H9 (cell line): ENCODE data around the gene CA9. TPM values are rescaled to one million over a fixed set of nuclear protein-coding genes. Genes with fewer than 3 reads are reported as not detected.

ENCODE experiments used
- DNase-seq: peaks from one replicate; pipeline ENCODE4 v3.0.0-alpha.2; 2017
- H2AFZ ChIP-seq: one replicate; pipeline ENCODE4 v1.6.1; 2013; ENCODE audit warnings: mild to moderate bottlenecking, low read length, control low read depth, moderate library complexity
- H2AK5ac ChIP-seq: 2 replicates; pipeline ENCODE4 v1.6.1; 2013; ENCODE audit warnings: low read length, control low read depth, mixed read lengths; ENCODE audit not compliant: insufficient read length
- H2BK120ac ChIP-seq: one replicate; pipeline ENCODE4 v1.6.1; 2013; ENCODE audit warnings: low read depth, mild to moderate bottlenecking, low read length, control low read depth, inconsistent platforms; ENCODE audit not compliant: poor library complexity, severe bottlenecking
- H2BK12ac ChIP-seq: 2 replicates; pipeline ENCODE4 v1.6.1; 2013; ENCODE audit warnings: low read length, control low read depth, mixed read lengths, low read depth; ENCODE audit not compliant: insufficient read length
- H2BK15ac ChIP-seq: 2 replicates; pipeline ENCODE4 v1.6.1; 2013; ENCODE audit warnings: low read depth, low read length, control low read depth
- H2BK20ac ChIP-seq: one replicate; pipeline ENCODE4 v1.6.1; 2013; ENCODE audit warnings: low read depth, mild to moderate bottlenecking, low read length, control low read depth, inconsistent platforms; ENCODE audit not compliant: poor library complexity, severe bottlenecking
- H2BK5ac ChIP-seq: 2 replicates; pipeline ENCODE4 v1.6.1; 2013; ENCODE audit warnings: low read length, control low read depth, mixed read lengths; ENCODE audit not compliant: insufficient read length
- H3K14ac ChIP-seq: 2 replicates; pipeline ENCODE4 v1.6.1; 2013; ENCODE audit warnings: low read length, control low read depth; ENCODE audit not compliant: insufficient read depth
- H3K18ac ChIP-seq: 2 replicates; pipeline ENCODE4 v1.6.1; 2013; ENCODE audit warnings: low read depth, mild to moderate bottlenecking, mixed read lengths, low read length, control low read depth; ENCODE audit not compliant: insufficient read length
- H3K23ac ChIP-seq: 2 replicates; pipeline ENCODE4 v1.6.1; 2013; ENCODE audit warnings: low read length, control low read depth, mixed read lengths, low read depth; ENCODE audit not compliant: insufficient read length
- H3K23me2 ChIP-seq: 2 replicates; pipeline ENCODE4 v1.6.1; 2013; ENCODE audit warnings: low read depth, mild to moderate bottlenecking, mixed read lengths, low read length, control low read depth; ENCODE audit not compliant: insufficient read length, poor library complexity, severe bottlenecking
- H3K27ac ChIP-seq: 2 replicates; pipeline ENCODE4 v1.5.1; 2013; ENCODE audit warnings: low read length, control low read depth, mixed read lengths, low read depth; ENCODE audit not compliant: insufficient read length
- H3K27me3 ChIP-seq: 2 replicates; pipeline ENCODE4 v1.6.1; 2013; ENCODE audit warnings: low read length, control low read depth, inconsistent platforms; ENCODE audit not compliant: insufficient read depth
- H3K4ac ChIP-seq: 2 replicates; pipeline ENCODE4 v1.6.1; 2013; ENCODE audit warnings: low read depth, mild to moderate bottlenecking, control low read depth, inconsistent platforms, low read length, moderate library complexity
- H3K4me1 ChIP-seq: 2 replicates; pipeline ENCODE4 v1.6.1; 2013; ENCODE audit warnings: low read length, control low read depth, inconsistent platforms; ENCODE audit not compliant: insufficient read depth
- H3K4me2 ChIP-seq: 2 replicates; pipeline ENCODE4 v1.6.1; 2013; ENCODE audit warnings: low read length, control low read depth, mixed read lengths; ENCODE audit not compliant: insufficient read length, insufficient read depth
- H3K56ac ChIP-seq: 2 replicates; pipeline ENCODE4 v1.6.1; 2013; ENCODE audit warnings: low read depth, mild to moderate bottlenecking, mixed read lengths, low read length, control low read depth; ENCODE audit not compliant: insufficient read length
- H3K79me1 ChIP-seq: 2 replicates; pipeline ENCODE4 v1.6.1; 2013; ENCODE audit warnings: low read depth, mild to moderate bottlenecking, moderate library complexity, low read length, control low read depth, inconsistent platforms; ENCODE audit not compliant: insufficient read depth, poor library complexity, severe bottlenecking
- H3K79me2 ChIP-seq: 2 replicates; pipeline ENCODE4 v1.6.1; 2013; ENCODE audit warnings: low read length, control low read depth, inconsistent platforms; ENCODE audit not compliant: insufficient read depth
- H3K9ac ChIP-seq: 2 replicates; pipeline ENCODE4 v1.6.1; 2013; ENCODE audit warnings: low read length, control low read depth, mixed read lengths; ENCODE audit not compliant: insufficient read length; ENCODE audit errors: extremely low read depth
- H3K9me3 ChIP-seq: one replicate; pipeline ENCODE4 v1.6.1; 2013; ENCODE audit warnings: low read depth, low read length, inconsistent platforms; ENCODE audit not compliant: control insufficient read depth
- H3T11ph ChIP-seq: one replicate; pipeline ENCODE4 v1.6.1; 2013; ENCODE audit warnings: mild to moderate bottlenecking, low read length, control low read depth, inconsistent platforms
- H4K20me1 ChIP-seq: one replicate; pipeline ENCODE4 v1.6.1; 2013; ENCODE audit not compliant: control insufficient read depth, insufficient read length, insufficient read depth
- H4K5ac ChIP-seq: 2 replicates; pipeline ENCODE4 v1.6.1; 2013; ENCODE audit warnings: low read depth, mild to moderate bottlenecking, mixed read lengths, low read length, control low read depth; ENCODE audit not compliant: insufficient read length
- H4K8ac ChIP-seq: replicated peaks from 2 replicates; pipeline ENCODE4 v1.6.1; 2013; ENCODE audit warnings: low read length, control low read depth, mixed read lengths, low read depth; ENCODE audit not compliant: insufficient read length
- H4K91ac ChIP-seq: 2 replicates; pipeline ENCODE4 v1.6.1; 2013; ENCODE audit warnings: low read depth, mild to moderate bottlenecking, moderate library complexity, mixed read lengths, low read length, control low read depth; ENCODE audit not compliant: insufficient read length
- H3K27ac Mint-ChIP-seq, 3 experiments: 2 replicates in 2 of 3; 3 replicates in 1 of 3; pipeline ENCODE4 v1.8.0; 2020 to 2021; ENCODE audit warnings: mixed read lengths in 3 of 3, mild to moderate bottlenecking in 1 of 3, moderate library complexity in 1 of 3
- H3K27me3 Mint-ChIP-seq: 2 replicates; pipeline ENCODE4 v1.8.0; 2021; ENCODE audit warnings: low read depth, mild to moderate bottlenecking, moderate library complexity, mixed read lengths
- H3K36me3 Mint-ChIP-seq, 3 experiments: 2 replicates in 2 of 3; 3 replicates in 1 of 3; pipeline ENCODE4 v1.8.0; 2020 to 2021; ENCODE audit warnings: low read depth in 3 of 3, mixed read lengths in 3 of 3; ENCODE audit not compliant: insufficient read depth in 1 of 3
- H3K4me1 Mint-ChIP-seq, 2 experiments: 2 replicates each; pipeline ENCODE4 v1.8.0; 2020; ENCODE audit warnings: mixed read lengths in 2 of 2
- H3K4me3 Mint-ChIP-seq, 2 experiments: 2 replicates in 1 of 2; 3 replicates in 1 of 2; pipeline ENCODE4 v1.8.0; 2020 to 2021; ENCODE audit warnings: mild to moderate bottlenecking in 2 of 2, mixed read lengths in 2 of 2, moderate library complexity in 1 of 2
- H3K9me3 Mint-ChIP-seq, 2 experiments: 2 replicates in 1 of 2; 3 replicates in 1 of 2; pipeline ENCODE4 v1.8.0; 2020; ENCODE audit warnings: mild to moderate bottlenecking in 2 of 2, mixed read lengths in 2 of 2, moderate library complexity in 1 of 2
- CTCF ChIP-seq: fragments of 200-600 bp; sonication (generic); conservative IDR thresholded peaks from 3 replicates; pipeline ENCODE4 v1.8.0; 2021; ENCODE audit warnings: antibody characterized with exemption, mild to moderate bottlenecking
- WGBS: extraction: QIAGEN DNeasy Blood & Tissue Kit; methylation state at CpG from one replicate; pipeline ENCODE4 v1.1.7; 2013; ENCODE audit warnings: missing lambda C conversion rate, low lambda C conversion rate, mixed read lengths; ENCODE audit not compliant: insufficient read length; ENCODE audit errors: extremely low coverage; 5-methylcytosine and 5-hydroxymethylcytosine counted together
- total RNA-seq: library from RNA; stranded (reverse); gene quantifications from 2 replicates; pipeline ENCODE4 v1.2.1, GENCODE V29; 2021

CA9 gene
- total RNA-seq, 1 experiment from 2014 or later: 0.94 TPM

GRCh38 chr9:35702696-35703095 is 29.0 kb downstream of the CA9 start:
- Histone ChIP-seq H2BK12ac (no peak overlapping the region), H3K4ac (no peak overlapping the region), H3K9ac (no peak overlapping the region), H3K18ac (no peak overlapping the region), H3K27ac (no peak overlapping the region), H3K23ac (no peak overlapping the region), H4K91ac (no peak overlapping the region), H4K5ac (no peak overlapping the region), H3K14ac (no peak overlapping the region), H3K79me2 (no peaks in the 10 kb centered on the region), H2BK120ac (no peak overlapping the region), H4K20me1 (no peaks in the 10 kb centered on the region), H3K79me1 (no peaks in the 10 kb centered on the region), H3K4me1 (no peaks in the 10 kb centered on the region), H2BK15ac (no peak overlapping the region), H2BK20ac (no peak overlapping the region), H3T11ph (no peak overlapping the region), H4K8ac (no peak overlapping the region), H3K23me2 (no peaks in the 10 kb centered on the region), H3K9me3 (no peaks in the 10 kb centered on the region), H2BK5ac (no peak overlapping the region), H2AK5ac (no peak overlapping the region), H3K27me3 (no peaks in the 10 kb centered on the region), H2AFZ (no peak overlapping the region), H3K4me2 (no peak overlapping the region), H3K56ac (no peak overlapping the region)
- no peaks in the 10 kb centered on the region for H3K27me3 Mint-ChIP-seq
- no peak overlapping the region for H3K27ac Mint-ChIP-seq
- no peak for TF ChIP-seq CTCF
- H3K36me3 Mint-ChIP-seq: peaks cover 0 to 41% (median 35%) of the 10 kb centered on the region in 3 experiments
- H3K4me3 Mint-ChIP-seq: no peak overlapping the region
- WGBS: no CpG with 5 or more reads among the region's 7 CpGs
- H3K9me3 Mint-ChIP-seq: no peaks in the 10 kb centered on the region
- no peak for DNase-seq
- H3K4me1 Mint-ChIP-seq: no peaks in the 10 kb centered on the region
